Measurements from ENCODE around the gene EXT2.

The EXT2 gene

GRCh38 chr11:44247508-44247907 is 152.0 kb downstream of the EXT2 start:
- no peak for DNase-seq

- DNase-seq = no peak
Observed at GRCh38 chr11:44248109-44248508, 152.6 kb downstream of the EXT2 start.

- no peak for DNase-seq
Observed at GRCh38 chr11:44250421-44250820, 154.9 kb downstream of the EXT2 start.

GRCh38 chr11:44252999-44253602 is 157.6 kb downstream of the EXT2 start:
- no peak for DNase-seq

GRCh38 chr11:44255406-44256071 is 160.1 kb downstream of the EXT2 start:
- no peak for DNase-seq

GRCh38 chr11:44256673-44257291 is 161.3 kb downstream of the EXT2 start:
- no peak for DNase-seq

- no peak for DNase-seq
Observed at GRCh38 chr11:44257338-44258189, 162.1 kb downstream of the EXT2 start.

- DNase-seq = no peak
Observed at GRCh38 chr11:44258190-44258489, 162.7 kb downstream of the EXT2 start.

GRCh38 chr11:44258839-44259420 is 163.5 kb downstream of the EXT2 start:
- DNase-seq = no peak

GRCh38 chr11:44260081-44260480 is 164.6 kb downstream of the EXT2 start:
- DNase-seq = no peak

GRCh38 chr11:44261800-44262591 is 166.5 kb downstream of the EXT2 start:
- DNase-seq = no peak

- DNase-seq = no peak
Observed at GRCh38 chr11:44263738-44264437, 168.4 kb downstream of the EXT2 start.

GRCh38 chr11:44264438-44264749 is 168.9 kb downstream of the EXT2 start:
- DNase-seq = no peak

GRCh38 chr11:44264761-44265160 is 169.3 kb downstream of the EXT2 start:
- no peak for DNase-seq

- no peak for DNase-seq
Observed at GRCh38 chr11:44266056-44266780, 170.7 kb downstream of the EXT2 start.

- no peak for DNase-seq
Observed at GRCh38 chr11:44267006-44267749, 171.7 kb downstream of the EXT2 start.

- DNase-seq = no peak
Observed at GRCh38 chr11:44267750-44268613, 172.5 kb downstream of the EXT2 start.

- DNase-seq = no peak
Observed at GRCh38 chr11:44268614-44269080, 173.2 kb downstream of the EXT2 start.

Measured in NCI-H2107 (cell line).